CD4-positive, alpha-beta T cell treated with Interleukin-2 at 100 ng/mL for 4 hours (primary cell): ENCODE measurements around the gene MCRIP1.

ENCODE experiments used
- DNase-seq: peaks from one replicate; pipeline ENCODE4 v3.0.0-alpha.2; 2020; ENCODE audit warnings: low spot score

Gene MCRIP1

GRCh38 chr17:81819708-81820107 is 13.4 kb downstream of the MCRIP1 start:
- no peak for DNase-seq

- DNase-seq, result no peak
These were observed 15.3 kb downstream of the MCRIP1 start for GRCh38 chr17:81817758-81818147.

- no peak for DNase-seq
These were observed 17.5 kb downstream of the MCRIP1 start for GRCh38 chr17:81815646-81815986.

GRCh38 chr17:81814748-81815645 is 18.1 kb downstream of the MCRIP1 start:
- no peak for DNase-seq

GRCh38 chr17:81813861-81814683 is 19.0 kb downstream of the MCRIP1 start:
- no peak for DNase-seq

- no peak for DNase-seq
These were observed 19.8 kb downstream of the MCRIP1 start for GRCh38 chr17:81813371-81813684.

- DNase-seq, result no peak
These were observed 20.3 kb downstream of the MCRIP1 start for GRCh38 chr17:81812571-81813370.

GRCh38 chr17:81811705-81812570 is 21.2 kb downstream of the MCRIP1 start:
- DNase-seq, result no peak

- DNase-seq, result no peak
These were observed 22.0 kb downstream of the MCRIP1 start for GRCh38 chr17:81810892-81811704.

- no peak for DNase-seq
These were observed 22.6 kb downstream of the MCRIP1 start for GRCh38 chr17:81810476-81810875.

GRCh38 chr17:81809556-81809998 is 23.5 kb downstream of the MCRIP1 start:
- DNase-seq, result no peak

- no peak for DNase-seq
These were observed 24.1 kb downstream of the MCRIP1 start for GRCh38 chr17:81808778-81809555.

- no peak for DNase-seq
These were observed 25.3 kb downstream of the MCRIP1 start for GRCh38 chr17:81807839-81808238.

- DNase-seq, result no peak
These were observed 25.8 kb downstream of the MCRIP1 start for GRCh38 chr17:81807210-81807719.

- no peak for DNase-seq
These were observed 26.5 kb downstream of the MCRIP1 start for GRCh38 chr17:81806461-81807209.

GRCh38 chr17:81805707-81806460 is 27.2 kb downstream of the MCRIP1 start:
- DNase-seq, result no peak

- no peak for DNase-seq
These were observed 28.3 kb downstream of the MCRIP1 start for GRCh38 chr17:81804559-81805399.
